ENCODE measurements around the gene PPIG.
"Not testable (repeated sequence)": the region's sequence is repeated elsewhere in the genome, so short reads cannot be mapped to it uniquely, and the experiment has no call there.

The PPIG gene

DNA sequence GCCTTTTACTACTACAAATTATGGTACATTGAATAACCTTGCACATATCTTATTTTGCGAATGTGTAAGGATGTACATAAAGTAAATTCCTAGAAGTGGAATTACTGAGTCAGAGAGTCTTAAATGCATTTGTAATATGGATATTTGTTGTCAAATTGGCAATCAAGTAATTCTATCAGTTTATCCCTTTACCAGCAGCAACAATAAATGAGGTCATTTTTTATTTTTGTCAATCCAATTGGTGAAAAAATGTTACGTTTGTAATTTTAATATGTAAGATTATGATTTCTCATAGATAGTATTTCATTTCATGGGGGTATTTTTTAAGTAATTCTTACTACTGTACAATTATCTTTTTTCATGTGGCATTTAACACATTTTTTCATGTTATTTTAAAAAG lies 14.8 kb downstream of the PPIG start:
- no peak for DNase-seq

DNA sequence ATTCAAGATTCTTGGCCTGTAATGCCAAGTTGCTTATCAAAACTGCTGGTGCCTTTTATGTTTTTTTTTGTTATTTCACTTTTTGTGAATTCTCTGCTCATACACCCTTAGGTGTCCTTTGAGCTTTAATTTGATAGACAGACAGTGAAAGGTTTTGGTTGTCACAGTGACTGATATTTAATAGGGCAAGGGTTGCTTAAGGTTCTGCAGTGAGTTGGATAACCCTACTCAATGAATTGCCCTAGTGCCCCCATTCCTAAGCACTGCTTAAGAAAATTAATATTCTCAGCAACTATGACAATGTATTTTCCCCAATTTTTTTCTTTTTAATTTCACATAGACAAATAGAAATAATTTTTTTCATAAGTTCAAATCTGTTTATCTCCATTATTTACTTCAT lies 15.4 kb downstream of the PPIG start:
- DNase-seq: no peak

DNA sequence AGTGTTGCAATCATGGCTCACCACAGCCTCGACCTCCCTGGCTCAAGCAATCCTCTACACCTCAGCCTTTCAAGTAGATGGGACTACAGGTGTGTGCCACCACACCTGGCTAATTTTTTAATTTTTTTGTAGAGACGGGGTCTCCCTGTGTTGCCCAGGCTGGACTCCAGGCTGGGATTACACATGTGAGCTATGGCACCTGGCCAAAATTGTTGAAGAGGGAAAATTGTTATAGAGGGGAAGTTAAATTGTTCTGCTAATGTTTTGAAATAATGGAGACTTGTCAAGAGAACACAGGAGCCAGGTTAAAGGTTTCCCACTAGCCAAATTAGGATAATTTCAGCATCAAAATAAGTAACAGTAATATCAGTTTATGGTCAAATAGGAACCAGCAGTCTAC lies 25.1 kb downstream of the PPIG start:
- no peak for DNase-seq

DNA sequence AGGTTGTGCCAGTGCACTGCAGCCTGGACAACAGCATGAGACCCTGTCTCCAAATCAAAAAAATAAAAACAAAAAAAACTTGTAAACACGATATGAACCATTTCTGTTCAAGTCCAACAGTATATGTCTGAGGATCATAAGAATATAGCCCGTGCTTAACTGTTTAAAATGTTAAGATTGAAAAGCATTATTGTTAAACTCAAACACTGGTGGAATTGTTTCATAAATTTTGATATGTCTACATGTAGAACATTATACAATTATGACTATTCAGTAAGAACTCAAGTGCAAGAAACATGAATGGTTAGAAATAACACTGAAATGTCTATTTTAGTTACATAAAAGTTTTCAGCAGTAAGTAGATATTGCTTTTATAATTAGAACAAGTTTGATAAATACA lies 29.7 kb downstream of the PPIG start:
- DNase-seq: no peak

DNA sequence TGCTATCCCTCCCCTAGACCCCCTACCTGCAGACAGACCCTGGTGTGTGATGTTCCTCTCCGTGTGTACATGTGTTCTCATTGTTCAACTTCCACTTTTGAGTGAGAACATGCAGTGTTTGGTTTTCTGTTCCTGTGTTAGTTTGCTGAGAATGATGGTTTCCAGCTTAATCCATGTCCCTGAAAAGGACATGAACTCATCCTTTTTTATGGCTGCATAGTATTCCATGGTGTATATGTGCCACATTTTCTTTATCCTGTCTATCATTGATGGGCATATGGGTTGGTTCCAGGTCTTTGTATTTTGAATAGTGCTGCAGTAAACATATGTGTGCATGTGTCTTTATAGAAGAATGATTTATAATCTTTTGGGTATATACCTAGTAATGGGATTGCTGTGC lies 31.8 kb downstream of the PPIG start:
- DNase-seq: not testable (repeated sequence)

DNA sequence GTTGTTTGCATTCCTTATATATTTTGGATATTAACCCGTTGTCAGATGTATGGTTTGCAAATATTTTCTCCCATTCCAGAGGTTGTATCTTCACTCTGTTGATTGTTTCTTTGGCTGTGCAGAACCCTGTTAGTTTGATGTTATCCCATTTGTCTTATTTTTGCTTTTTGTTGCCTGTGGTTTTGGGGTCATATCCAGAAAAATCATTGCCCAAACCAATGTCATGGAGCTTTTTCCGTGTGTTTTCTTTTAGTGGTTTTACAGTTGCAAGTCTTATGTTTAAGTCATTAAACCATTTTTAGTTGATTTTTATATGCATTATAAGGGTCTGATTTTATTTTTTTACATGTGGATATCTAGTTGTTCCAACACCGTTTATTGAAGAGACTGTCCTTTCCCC lies 35.8 kb downstream of the PPIG start:
- DNase-seq: no peak

DNA sequence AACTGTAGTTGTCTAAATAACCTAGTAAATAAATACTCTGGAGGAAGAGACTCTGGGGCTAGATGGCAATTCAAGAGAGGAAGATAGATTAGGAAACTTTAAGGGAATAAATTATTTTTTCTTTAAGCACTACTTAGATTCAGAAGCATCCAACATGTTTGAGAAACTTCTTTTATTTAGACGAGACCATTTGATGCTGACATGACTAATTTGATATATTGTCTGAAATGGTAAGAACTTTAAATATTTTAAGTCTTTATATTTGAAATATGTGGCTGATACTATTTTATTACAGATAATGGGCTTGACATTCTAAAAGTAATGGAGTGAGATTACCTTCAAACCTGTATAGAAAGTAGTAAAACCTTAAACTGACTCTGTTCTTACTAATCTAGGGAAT lies 36.4 kb downstream of the PPIG start:
- no peak for DNase-seq

DNA sequence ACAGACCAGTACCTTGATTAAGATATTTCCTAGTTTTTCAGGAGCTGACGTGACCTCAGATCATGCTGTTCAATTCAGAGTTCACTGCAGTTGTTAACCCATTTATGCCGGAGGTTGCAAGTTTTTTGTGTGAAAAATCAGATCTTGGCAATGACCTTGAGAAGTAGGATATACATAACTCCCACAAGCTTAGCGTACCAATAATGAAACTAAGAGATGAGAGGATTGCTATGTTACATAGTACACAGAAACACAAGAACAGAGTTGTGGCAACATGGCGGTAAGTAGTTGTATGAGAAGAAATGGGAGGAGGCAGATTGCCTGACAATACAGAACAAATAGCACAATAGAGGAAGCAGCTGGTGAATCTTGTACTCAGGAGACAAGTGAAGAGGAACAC lies 39.1 kb downstream of the PPIG start:
- DNase-seq: no peak

DNA sequence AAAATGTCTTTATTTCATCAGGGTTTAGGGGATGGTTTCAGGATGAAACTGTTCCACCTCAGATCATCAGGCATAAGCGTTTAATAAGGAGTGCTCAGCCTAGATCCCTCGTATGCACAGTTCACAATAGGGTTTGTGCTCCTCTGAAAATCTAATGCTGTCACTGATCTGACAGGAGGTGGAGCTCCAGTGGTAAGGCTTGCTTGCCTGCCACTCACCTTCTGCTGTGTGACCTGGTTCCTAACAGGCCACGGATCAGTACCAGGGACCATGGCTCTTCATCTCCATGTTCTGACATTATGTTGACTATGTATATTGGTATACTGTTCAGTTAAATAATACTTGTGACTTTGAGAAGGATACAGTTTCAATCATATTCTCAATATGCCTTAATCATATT lies 41.6 kb downstream of the PPIG start:
- no peak for DNase-seq

DNA sequence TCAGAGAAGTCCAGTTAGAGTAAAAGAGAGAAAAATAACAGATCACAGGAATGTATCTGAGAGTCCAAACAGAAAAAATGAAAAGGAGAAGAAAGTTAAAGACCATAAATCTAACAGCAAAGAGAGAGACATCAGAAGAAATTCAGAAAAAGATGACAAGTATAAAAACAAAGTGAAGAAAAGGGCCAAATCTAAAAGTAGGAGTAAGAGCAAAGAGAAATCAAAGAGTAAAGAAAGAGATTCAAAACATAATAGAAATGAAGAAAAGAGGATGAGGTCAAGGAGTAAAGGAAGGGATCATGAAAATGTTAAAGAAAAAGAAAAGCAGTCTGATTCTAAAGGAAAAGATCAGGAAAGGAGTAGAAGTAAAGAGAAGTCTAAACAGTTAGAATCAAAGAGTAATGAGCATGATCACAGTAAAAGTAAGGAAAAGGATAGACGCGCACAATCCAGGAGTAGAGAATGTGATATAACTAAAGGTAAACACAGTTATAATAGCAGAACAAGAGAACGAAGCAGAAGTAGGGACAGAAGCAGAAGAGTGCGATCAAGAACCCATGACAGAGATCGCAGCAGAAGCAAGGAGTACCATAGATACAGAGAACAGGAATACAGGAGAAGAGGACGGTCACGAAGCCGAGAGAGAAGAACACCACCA lies 52.4 kb downstream of the PPIG start:
- DNase-seq: no peak

DNA sequence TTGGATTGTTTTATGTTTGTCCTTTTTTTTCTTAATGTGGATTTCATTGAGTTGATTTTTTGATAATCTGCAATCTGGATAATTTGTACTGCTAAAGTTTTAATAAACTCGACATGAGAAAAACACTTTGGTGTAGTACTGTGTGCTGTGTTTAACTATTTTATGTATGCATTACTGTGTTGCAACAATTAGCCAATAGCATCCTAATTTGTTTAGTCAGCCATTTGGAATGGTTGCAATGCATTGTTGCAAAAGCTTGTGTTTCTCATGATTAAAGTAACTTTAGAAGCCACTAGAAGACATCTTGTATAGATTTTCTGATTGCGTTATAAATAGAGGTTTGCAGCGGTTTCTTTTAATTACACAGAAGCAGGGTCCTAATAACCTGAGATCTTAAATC lies 53.5 kb downstream of the PPIG start:
- DNase-seq: no peak

DNA sequence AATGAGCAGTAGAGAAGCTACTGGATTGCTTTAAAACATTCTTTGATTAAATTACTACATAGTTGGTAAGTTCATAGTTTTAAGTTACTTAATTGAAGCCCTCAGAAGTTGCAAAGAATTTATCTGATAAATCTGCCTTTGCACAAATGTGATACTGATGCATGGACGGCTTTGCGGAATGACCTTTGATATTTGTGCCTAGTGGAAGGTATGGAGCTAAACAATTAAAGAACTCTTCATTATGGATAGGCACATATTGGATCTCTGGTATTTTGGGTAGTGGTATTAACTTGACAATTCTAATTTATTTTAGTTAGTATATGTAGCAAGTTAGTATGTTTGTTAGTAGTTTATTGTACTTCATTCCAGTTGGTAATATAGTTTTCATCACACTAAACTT lies 56.0 kb downstream of the PPIG start:
- DNase-seq: no peak

DNA sequence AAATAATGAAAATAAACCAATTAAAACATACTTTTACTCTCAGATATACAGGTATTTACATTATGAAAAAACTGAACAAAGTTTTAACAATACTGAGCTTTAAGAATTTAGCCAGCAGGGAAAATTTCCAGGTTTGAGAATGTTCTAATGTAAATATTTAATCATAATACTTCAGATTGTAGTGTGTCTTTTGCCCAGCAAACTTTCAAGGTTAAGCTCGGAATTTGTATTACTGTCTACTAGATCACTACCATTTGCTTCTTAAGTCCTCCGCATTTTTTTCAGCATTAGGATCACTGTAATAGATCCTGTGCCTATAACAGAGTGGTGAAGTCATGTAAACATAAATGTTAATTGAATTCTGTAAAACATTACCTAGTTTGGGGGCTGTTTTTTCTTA lies 57.3 kb downstream of the PPIG start:
- DNase-seq: no peak

DNA sequence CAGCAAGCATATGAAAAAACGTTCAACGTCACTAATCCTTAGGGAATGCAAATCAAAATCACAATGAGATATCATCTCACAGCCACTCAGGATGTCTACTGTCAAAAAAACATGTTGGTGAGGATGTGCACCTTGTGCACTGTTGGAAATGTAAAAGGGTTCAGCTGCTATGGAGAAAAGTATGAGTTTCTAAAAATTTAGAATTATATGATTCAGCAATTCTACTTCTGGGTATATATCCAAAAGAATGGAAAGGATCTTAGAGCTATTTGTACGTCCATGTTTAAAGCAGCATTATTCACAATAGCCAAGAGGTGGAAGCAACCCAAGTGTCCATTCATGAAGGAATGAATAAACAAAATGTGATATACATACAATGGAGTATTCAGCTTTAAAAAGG lies 60.0 kb downstream of the PPIG start:
- no peak for DNase-seq

DNA sequence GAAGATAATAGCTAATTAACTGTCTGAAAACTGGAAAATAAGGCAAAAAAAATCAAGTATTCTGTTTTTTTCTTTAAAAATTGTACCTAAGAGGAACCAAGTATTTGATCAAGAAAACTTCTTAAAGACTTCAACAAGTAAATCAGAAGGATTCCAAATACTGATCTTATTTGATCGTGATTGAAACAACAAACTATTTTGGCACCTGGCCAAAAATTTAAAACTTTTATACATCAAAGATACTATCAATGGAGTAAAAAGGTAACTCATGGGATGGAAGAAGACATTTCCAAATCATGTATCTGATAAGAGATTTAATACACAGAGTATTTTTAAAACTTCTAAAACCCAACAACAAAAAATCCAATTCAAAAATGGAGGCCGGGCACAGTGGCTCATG lies 63.3 kb downstream of the PPIG start:
- no peak for DNase-seq

DNA sequence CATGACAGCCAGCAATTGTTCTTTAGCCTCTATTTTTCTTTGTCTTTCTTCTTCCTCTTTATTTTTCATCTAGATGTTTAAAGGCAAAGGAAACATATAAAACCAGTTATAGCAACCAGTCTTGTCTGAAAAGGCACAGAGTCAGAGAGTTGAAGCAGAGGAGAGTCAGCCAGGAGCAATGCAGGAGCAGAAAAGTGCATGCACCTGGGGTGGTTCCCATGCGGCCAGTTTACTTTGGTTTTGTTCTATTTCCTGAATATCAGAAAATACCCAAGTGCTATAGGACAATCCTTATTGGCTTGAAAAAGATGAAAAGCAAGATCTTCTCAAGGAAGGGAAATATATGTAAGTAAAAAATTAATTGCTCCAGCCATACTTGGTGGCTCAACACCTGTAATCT lies 65.1 kb downstream of the PPIG start:
- DNase-seq: no peak

DNA sequence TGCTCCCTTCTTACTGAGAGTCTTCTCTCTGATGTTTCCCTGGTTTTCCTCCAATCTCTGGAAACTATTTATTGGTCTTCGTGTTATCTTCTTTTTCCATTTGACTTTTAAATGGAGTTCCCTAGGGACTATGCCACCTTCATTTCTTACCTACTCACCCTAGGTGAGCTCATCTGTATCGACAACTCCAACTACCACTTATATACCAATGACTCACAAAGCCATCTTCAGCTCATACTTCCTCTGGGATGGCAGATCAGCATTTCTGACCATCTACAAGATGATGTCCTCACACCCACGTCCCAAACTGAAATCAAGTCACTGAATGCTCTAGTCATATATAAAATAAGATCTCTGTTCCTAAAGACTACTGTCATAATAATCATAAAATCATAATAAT lies 69.5 kb downstream of the PPIG start:
- DNase-seq: no peak

DNA sequence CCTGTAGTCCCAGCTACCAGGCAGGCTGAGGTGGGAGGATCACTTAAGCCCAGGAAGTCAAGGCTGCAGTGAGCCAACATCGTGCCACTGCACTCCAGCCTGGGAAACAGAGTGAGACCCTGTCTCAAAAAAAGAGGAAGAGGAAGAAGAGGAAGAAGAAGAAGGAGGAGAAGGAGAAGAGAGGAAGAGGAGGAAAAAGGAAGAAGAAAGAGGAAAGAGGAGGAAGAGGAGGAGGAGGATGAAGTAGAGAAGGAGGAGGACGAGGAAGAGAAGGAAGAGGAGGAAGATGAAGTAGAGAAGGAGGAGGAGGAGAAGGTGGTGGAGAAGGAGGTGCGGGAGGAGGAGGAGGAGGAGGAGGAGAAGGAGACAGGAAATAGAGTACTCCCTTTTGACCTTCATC lies 72.0 kb downstream of the PPIG start:
- no peak for DNase-seq

DNA sequence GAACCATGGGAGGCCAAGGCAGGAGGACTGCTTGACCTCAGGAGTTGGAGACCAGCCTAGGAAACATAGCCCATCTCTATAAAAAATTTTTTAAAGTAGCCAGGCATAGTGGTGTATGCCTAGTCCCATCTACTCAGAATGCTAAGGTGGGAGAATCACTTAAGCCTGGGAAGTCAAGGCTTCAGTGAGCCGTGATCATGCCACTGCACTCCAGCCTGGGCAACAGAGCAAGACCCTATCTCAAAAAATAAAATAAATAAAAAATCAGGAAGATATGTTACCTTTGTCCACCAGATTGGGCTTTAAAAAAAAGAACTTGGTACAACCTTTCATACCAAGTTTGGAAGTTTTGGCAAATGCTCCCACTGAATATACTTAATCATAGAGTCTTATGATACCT lies 74.7 kb downstream of the PPIG start:
- no peak for DNase-seq

DNA sequence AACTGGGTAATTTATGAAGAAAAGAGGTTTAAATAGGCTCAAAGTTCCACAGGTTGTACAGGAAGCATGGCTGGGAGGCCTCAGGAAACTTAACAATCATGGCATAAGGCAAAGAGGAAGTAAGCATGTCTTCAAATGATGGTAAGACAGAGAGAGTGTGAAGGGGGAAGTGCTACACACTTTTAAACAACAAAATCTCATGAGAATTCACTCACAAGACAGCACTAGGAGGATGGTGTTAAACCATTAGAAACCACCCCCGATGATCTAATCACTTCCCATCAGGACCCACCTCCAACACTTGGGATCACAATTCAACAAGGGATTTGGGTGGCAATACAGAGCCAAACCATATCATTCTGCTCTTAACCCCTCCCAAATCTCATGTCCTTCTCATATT lies 75.2 kb downstream of the PPIG start:
- no peak for DNase-seq

DNA sequence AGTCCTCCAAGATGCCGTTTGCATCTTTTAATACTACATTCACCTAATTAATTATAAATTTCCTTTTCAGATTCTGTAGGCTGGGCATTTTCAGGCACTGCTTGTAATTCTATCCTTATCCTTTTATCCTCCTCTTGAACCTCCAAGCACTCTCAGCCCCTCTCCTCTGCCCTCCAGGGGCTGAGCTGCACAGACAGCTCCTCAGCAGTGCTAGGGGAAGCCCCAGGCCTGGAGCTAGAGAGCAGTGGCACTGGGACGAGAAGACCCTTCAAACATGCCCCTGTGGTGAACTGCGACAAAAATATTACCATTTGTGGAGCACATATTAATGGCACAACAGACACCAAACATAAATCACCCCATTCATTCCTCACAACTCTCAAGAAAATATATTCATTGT lies 77.1 kb downstream of the PPIG start:
- no peak for DNase-seq

DNA sequence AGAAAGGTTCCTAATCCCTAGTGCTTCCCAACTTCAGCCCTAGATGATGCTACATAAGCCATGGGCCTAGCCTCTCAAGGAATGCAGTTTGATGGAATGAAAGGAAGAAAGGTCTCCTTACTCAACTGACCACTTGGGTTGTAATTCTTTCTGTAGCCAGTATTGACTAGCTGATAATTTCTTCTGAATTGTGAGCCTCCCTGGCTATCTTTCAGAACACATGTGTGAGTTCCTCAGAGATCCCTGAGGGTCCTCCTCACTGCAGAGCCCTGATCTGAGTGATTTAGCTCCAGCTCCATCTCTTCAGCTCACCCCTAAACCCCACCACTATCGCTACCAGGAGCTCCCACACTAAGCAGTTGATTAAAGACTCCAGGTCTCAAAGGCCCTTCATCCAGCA lies 78.6 kb downstream of the PPIG start:
- DNase-seq: no peak

DNA sequence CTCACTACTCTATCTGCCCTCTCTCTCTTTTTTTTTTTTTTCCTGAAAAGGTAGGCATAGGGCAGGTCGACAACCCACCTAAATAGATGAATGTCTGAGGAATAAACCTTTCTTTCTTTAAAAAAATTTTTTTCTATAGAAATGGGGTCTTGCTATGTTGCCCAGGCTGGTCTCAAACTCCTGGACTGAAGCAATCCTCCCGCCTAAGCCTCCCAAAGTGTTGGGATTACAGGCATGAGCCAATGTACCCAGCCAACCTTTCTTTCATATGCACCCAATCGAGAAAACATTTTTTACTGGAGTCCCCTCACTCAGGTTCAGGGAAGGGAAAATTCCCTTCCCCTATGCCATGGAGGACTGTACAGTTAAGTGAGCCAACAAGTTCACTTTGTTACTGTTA lies 79.1 kb downstream of the PPIG start:
- no peak for DNase-seq

DNA sequence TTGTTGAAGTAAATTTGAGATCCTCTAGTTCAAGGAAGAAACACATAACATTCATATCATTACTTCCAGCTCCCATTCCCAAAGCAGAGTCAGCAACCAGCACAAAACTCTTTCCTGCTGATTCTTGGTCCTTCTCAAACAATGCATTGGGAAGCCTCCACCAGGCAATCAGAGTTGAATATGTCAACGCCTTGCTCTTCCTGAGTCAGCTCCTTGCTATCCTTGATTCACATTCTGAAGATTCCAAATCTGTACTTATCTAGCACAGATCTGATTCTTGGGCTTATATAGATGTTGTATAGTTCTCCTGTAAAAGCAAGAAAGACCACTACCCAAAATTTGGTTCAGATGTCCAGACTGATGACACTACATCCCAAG lies 80.4 kb downstream of the PPIG start:
- DNase-seq: no peak

DNA sequence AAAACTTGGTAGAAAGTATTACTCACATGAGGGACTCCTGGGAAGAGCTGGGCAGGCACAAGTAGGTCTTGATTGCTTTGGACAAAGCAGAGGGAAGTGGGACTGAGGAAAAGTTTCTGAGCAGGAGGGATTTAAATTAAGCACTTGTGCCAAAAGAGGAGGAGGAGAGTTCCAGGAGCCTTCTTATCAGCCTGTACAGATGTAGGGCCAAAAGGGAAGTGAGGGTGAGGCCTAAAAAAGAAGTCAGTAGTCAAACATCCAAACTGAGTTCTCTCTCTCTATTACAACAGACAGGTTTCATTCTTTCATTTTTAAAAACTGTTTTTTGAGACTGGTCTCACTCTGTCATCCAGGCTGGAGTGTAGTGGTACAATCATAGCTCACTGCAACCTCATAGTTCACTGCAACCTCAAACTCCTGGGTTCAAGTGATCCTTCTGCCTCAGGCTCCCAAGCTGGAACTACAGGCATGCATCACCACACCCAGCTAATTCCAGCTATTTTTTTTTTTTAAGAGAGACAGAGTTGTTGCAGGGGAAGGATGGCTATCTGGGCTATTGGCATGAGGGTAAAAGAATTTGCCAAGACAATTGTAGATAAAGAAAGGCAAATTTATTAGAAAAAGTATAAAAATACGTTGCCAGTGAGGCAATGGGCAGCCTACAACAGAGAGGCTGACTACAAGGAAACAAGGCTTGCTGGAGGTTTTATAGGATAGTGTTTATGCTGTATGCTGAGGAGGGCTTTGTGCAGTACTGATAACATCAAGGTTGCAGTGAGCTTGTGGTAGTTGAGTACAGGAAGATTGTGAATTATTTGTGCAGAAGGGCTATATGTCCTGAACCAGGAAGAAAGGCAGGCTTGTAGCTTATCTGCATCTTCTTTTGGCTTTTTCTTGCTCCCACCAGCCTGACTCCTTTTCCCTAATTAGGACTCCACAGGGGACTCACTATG lies 81.1 kb downstream of the PPIG start:
- no peak for DNase-seq
